Vagina (tissue), 2 donors: ENCODE measurements around the gene KCTD1. TPM values are rescaled to one million over a fixed set of nuclear protein-coding genes. Genes with fewer than 3 reads are reported as not detected.
A peak's percentile ranks its signal among the peaks of the same experiment; 100 is the strongest.
"Not testable (repeated sequence)": the region's sequence is repeated elsewhere in the genome, so short reads cannot be mapped to it uniquely, and the experiment has no call there.

Experiments
- DNase-seq, 2 donors: peaks; one replicate each; pipeline ENCODE4 v3.0.0-alpha.2; 2017; ENCODE audit errors: extremely low spot score in 2 of 2
- H3K27ac ChIP-seq: fragments of 200-600 bp; sonication (generic); one replicate; pipeline ENCODE4 v1.5.1; 2019
- H3K27me3 ChIP-seq: fragments of 200-600 bp; sonication (generic); one replicate; pipeline ENCODE4 v1.5.1; 2019
- H3K36me3 ChIP-seq, 2 donors: fragments of 200-600 bp; sonication (generic); one replicate each; pipeline ENCODE4 v1.5.1; 2017 to 2019
- H3K4me1 ChIP-seq: fragments of 200-600 bp; sonication (generic); one replicate; pipeline ENCODE4 v1.5.1; 2019
- H3K4me3 ChIP-seq, 2 donors: fragments of 200-600 bp; sonication (generic); 1 replicate in 1 of 2; 2 replicates in 1 of 2; pipeline ENCODE4 v1.5.1; 2016 to 2019
- H3K9me3 ChIP-seq: fragments of 200-600 bp; sonication (generic); one replicate; pipeline ENCODE4 v1.5.1; 2019
- CTCF ChIP-seq, 3 experiments: fragments of 450-650 bp in 2 of 3; fragments of 200-600 bp in 1 of 3; sonication (generic) in 1 of 3; IDR thresholded peaks; one replicate each; pipeline ENCODE4 v1.5.1; 2017 to 2019; ENCODE audit warnings: antibody characterized with exemption in 3 of 3, mild to moderate bottlenecking in 2 of 3, moderate library complexity in 2 of 3
- POLR2A ChIP-seq, 2 donors: fragments of 450-650 bp; IDR thresholded peaks; one replicate each; pipeline ENCODE4 v1.6.1; 2017; ENCODE audit warnings: antibody characterized with exemption in 2 of 2, mild to moderate bottlenecking in 2 of 2, moderate library complexity in 2 of 2
- POLR2AphosphoS5 ChIP-seq, 2 donors: sonication (generic); formaldehyde crosslinking; IDR thresholded peaks; one replicate each; pipeline ENCODE4 v1.9.0; 2017; ENCODE audit warnings: antibody characterized with exemption in 2 of 2, mild to moderate bottlenecking in 2 of 2, low read depth in 1 of 2; ENCODE audit not compliant: insufficient read depth in 1 of 2
- intact Hi-C: fragments of 100-400 bp; cut with DNase I; formaldehyde crosslinking; loops from one replicate; pipeline ENCODE4 v1.15.1; 2023
- total RNA-seq: library from RNA; depleted of rRNA; stranded (reverse); fragments of >200 nt; gene quantifications from one replicate; pipeline ENCODE4 v1.2.3, GENCODE V29; 2016

Gene KCTD1
- total RNA-seq, 1 donor from 2014 or later: 46.9 TPM

GRCh38 chr18:26439537-26439936, 108.8 kb downstream of the KCTD1 start:
- peaks cover 12% of the 10 kb centered on the region for H3K4me1 ChIP-seq
- no peaks in the 10 kb centered on the region for H3K9me3 ChIP-seq
- no peaks in the 10 kb centered on the region for H3K36me3 ChIP-seq
- intact Hi-C loops: no loop called here
- H3K27ac ChIP-seq: no peak overlapping the region
- no peaks in the 10 kb centered on the region for H3K27me3 ChIP-seq
- DNase-seq: peak in 1 of 2 donors; percentile 67
- no peak overlapping the region for H3K4me3 ChIP-seq
- no peak for TF ChIP-seq POLR2AphosphoS5 (IDR thresholded peaks at IDR 0.05; ENCODE audit: insufficient read depth in 1 of 2, low read depth in 1 of 2)
- TF ChIP-seq CTCF (IDR thresholded peaks at IDR 0.05): no peak
- no peak for TF ChIP-seq POLR2A (IDR thresholded peaks at IDR 0.05)

GRCh38 chr18:26438980-26439379, 109.4 kb downstream of the KCTD1 start:
- no peaks in the 10 kb centered on the region for H3K36me3 ChIP-seq
- H3K27ac ChIP-seq: no peak overlapping the region
- H3K4me3 ChIP-seq: no peak overlapping the region
- peaks cover 12% of the 10 kb centered on the region for H3K4me1 ChIP-seq
- H3K9me3 ChIP-seq: no peaks in the 10 kb centered on the region
- no peaks in the 10 kb centered on the region for H3K27me3 ChIP-seq
- DNase-seq: peak in 1 of 2 donors; percentile 74
- no peak for TF ChIP-seq POLR2AphosphoS5 (IDR thresholded peaks at IDR 0.05; ENCODE audit: insufficient read depth in 1 of 2, low read depth in 1 of 2)
- no peak for TF ChIP-seq CTCF (IDR thresholded peaks at IDR 0.05)
- TF ChIP-seq POLR2A (IDR thresholded peaks at IDR 0.05): no peak
- intact Hi-C loops: no loop called here

- H3K36me3 ChIP-seq, H3K27ac ChIP-seq, DNase-seq, H3K27me3 ChIP-seq, intact Hi-C loops, H3K9me3 ChIP-seq, H3K4me3 ChIP-seq: not testable (repeated sequence)
- H3K4me1 ChIP-seq: peaks cover 11% of the 10 kb centered on the region
Observed at GRCh38 chr18:26437634-26438033, 110.7 kb downstream of the KCTD1 start.

- no peak overlapping the region for H3K27ac ChIP-seq
- H3K4me3 ChIP-seq: no peak overlapping the region
- intact Hi-C loops: no loop called here
- no peaks in the 10 kb centered on the region for H3K36me3 ChIP-seq
- peak in 1 of 2 donors; percentile 77 for DNase-seq
- no peaks in the 10 kb centered on the region for H3K9me3 ChIP-seq
- H3K27me3 ChIP-seq: no peaks in the 10 kb centered on the region
- H3K4me1 ChIP-seq: no peaks in the 10 kb centered on the region
- TF ChIP-seq POLR2A (IDR thresholded peaks at IDR 0.05) (no peak), POLR2AphosphoS5 (IDR thresholded peaks at IDR 0.05; ENCODE audit: insufficient read depth in 1 of 2, low read depth in 1 of 2) (no peak), CTCF (IDR thresholded peaks at IDR 0.05) (no peak)
Observed at GRCh38 chr18:26436176-26437051, 111.9 kb downstream of the KCTD1 start.

GRCh38 chr18:26435415-26436095, 112.8 kb downstream of the KCTD1 start:
- H3K27me3 ChIP-seq: no peaks in the 10 kb centered on the region
- DNase-seq: peak in 1 of 2 donors; percentile 62
- intact Hi-C loops: no loop called here
- no peaks in the 10 kb centered on the region for H3K9me3 ChIP-seq
- no peaks in the 10 kb centered on the region for H3K4me1 ChIP-seq
- no peak overlapping the region for H3K27ac ChIP-seq
- no peak overlapping the region for H3K4me3 ChIP-seq
- TF ChIP-seq CTCF (IDR thresholded peaks at IDR 0.05) (no peak), POLR2AphosphoS5 (IDR thresholded peaks at IDR 0.05; ENCODE audit: insufficient read depth in 1 of 2, low read depth in 1 of 2) (no peak), POLR2A (IDR thresholded peaks at IDR 0.05) (no peak)
- H3K36me3 ChIP-seq: no peaks in the 10 kb centered on the region
